Activated CD8-positive, alpha-beta memory T cell treated with anti-CD3 and anti-CD28 coated beads, Interleukin-2, amount 50 U/mL, for 1 hour (primary cell): ENCODE results near the gene VPS39.
"Not testable (repeated sequence)": the region's sequence is repeated elsewhere in the genome, so short reads cannot be mapped to it uniquely, and the experiment has no call there.

Experiments used
- DNase-seq: peaks from one replicate; pipeline ENCODE4 v3.0.0-alpha.2; 2020; ENCODE audit errors: extremely low read depth

The VPS39 gene

GRCh38 chr15:42207674-42208579, at the start of gene VPS39:
TSS of gene VPS39 (minus strand) at chr15:42208304. CDS start at chr15:42208153, 151 bp downstream.
- DNase-seq: peak; percentile 36

GRCh38 chr15:42253300-42253699, 45.2 kb upstream of the VPS39 start:
- no peak for DNase-seq

GRCh38 chr15:42240823-42241222, 32.7 kb upstream of the VPS39 start:
- no peak for DNase-seq

GRCh38 chr15:42239528-42240182, 31.6 kb upstream of the VPS39 start:
- no peak for DNase-seq

GRCh38 chr15:42233107-42233506, 25.0 kb upstream of the VPS39 start:
- no peak for DNase-seq

- no peak for DNase-seq
These were observed 24.5 kb upstream of the VPS39 start for GRCh38 chr15:42232606-42233005.

GRCh38 chr15:42231088-42231487, 23.0 kb upstream of the VPS39 start:
- no peak for DNase-seq

GRCh38 chr15:42228981-42229380, 20.9 kb upstream of the VPS39 start:
- not testable (repeated sequence) for DNase-seq

- no peak for DNase-seq
These were observed 19.9 kb upstream of the VPS39 start for GRCh38 chr15:42228036-42228435.

GRCh38 chr15:42226648-42227047, 18.5 kb upstream of the VPS39 start:
- no peak for DNase-seq

GRCh38 chr15:42220216-42220615, 12.1 kb upstream of the VPS39 start:
- DNase-seq: no peak

- no peak for DNase-seq
These were observed 11.0 kb upstream of the VPS39 start for GRCh38 chr15:42218953-42219592.

- no peak for DNase-seq
These were observed 9.5 kb upstream of the VPS39 start for GRCh38 chr15:42217568-42217967.

GRCh38 chr15:42215913-42216829, 8.1 kb upstream of the VPS39 start:
- DNase-seq: no peak

- DNase-seq: no peak
These were observed 6.5 kb upstream of the VPS39 start for GRCh38 chr15:42214600-42214999.

GRCh38 chr15:42213511-42213910, 5.4 kb upstream of the VPS39 start:
- DNase-seq: no peak

- no peak for DNase-seq
These were observed 2.6 kb upstream of the VPS39 start for GRCh38 chr15:42210696-42211095.

- DNase-seq: no peak
These were observed 1.7 kb downstream of the VPS39 start for GRCh38 chr15:42206406-42206805.

GRCh38 chr15:42203891-42204290, 4.2 kb downstream of the VPS39 start:
- DNase-seq: no peak

- DNase-seq: no peak
These were observed 5.5 kb downstream of the VPS39 start for GRCh38 chr15:42202653-42203052.

- no peak for DNase-seq
These were observed 6.3 kb downstream of the VPS39 start for GRCh38 chr15:42201801-42202200.

GRCh38 chr15:42199126-42199525, 9.0 kb downstream of the VPS39 start:
- DNase-seq: no peak
